H1 (cell line): ENCODE results near the gene ANXA3. TPM values are rescaled to one million over a fixed set of nuclear protein-coding genes. Genes with fewer than 3 reads are reported as not detected.

Experiments
- CTCF ChIA-PET: fragments of 300-600 bp; sonication (Branson Sonifier 250); formaldehyde crosslinking; loops from one replicate; lab custom pipeline; 2021; ENCODE audit not compliant: partially characterized antibody; lab: Charles Lee
- POLR2A ChIA-PET: fragments of 300-600 bp; sonication (Branson Sonifier 250); formaldehyde crosslinking; loops from one replicate; lab custom pipeline; 2021; ENCODE audit warnings: inconsistent platforms; ENCODE audit not compliant: partially characterized antibody; lab: Charles Lee
- DNase-seq, 2 experiments: peaks; one replicate each; pipeline versions ENCODE4 v3.0.0 to v3.0.0-alpha.2; 2010 to 2022; ENCODE audit warnings: low spot score in 2 of 2, low read depth in 1 of 2, mixed read lengths in 1 of 2
- FAIRE-seq: peaks from 2 replicates; lab custom pipeline; 2011; peaks lifted over from hg19 to GRCh38; lab: Jason Lieb, UNC
- H2AFZ ChIP-seq: 2 replicates; pipeline ENCODE4 v1.8.1; 2012; ENCODE audit warnings: low read length, inconsistent platforms
- H2AK5ac ChIP-seq: 2 replicates; pipeline ENCODE4 v1.6.1; 2013; ENCODE audit warnings: low read depth, low read length
- H2BK120ac ChIP-seq: replicated peaks from 2 replicates; pipeline ENCODE3; 2013; ENCODE audit warnings: low read depth, low read length, inconsistent platforms
- H2BK12ac ChIP-seq: 2 replicates; pipeline ENCODE4 v1.6.1; 2013; ENCODE audit warnings: low read depth, low read length
- H2BK15ac ChIP-seq: 2 replicates; pipeline ENCODE4 v1.6.1; 2013; ENCODE audit warnings: low read length
- H2BK20ac ChIP-seq: 2 replicates; pipeline ENCODE4 v1.6.1; 2013; ENCODE audit warnings: low read length
- H2BK5ac ChIP-seq: 2 replicates; pipeline ENCODE4 v1.6.1; 2013; ENCODE audit warnings: low read depth, low read length
- H3K14ac ChIP-seq: 2 replicates; pipeline ENCODE4 v1.6.1; 2013; ENCODE audit warnings: inconsistent platforms; ENCODE audit not compliant: insufficient read length
- H3K18ac ChIP-seq: 2 replicates; pipeline ENCODE4 v1.6.1; 2013; ENCODE audit warnings: low read length; ENCODE audit errors: extremely low read depth
- H3K23ac ChIP-seq: 2 replicates; pipeline ENCODE4 v1.6.1; 2013; ENCODE audit warnings: inconsistent platforms; ENCODE audit not compliant: insufficient read length
- H3K23me2 ChIP-seq: 2 replicates; pipeline ENCODE4 v1.6.1; 2013; ENCODE audit warnings: low read depth, low read length
- H3K27ac ChIP-seq: 2 replicates; pipeline ENCODE4 v1.6.1; 2011; ENCODE audit warnings: low read depth, low read length, inconsistent platforms
- H3K27me3 ChIP-seq, 4 experiments: replicated peaks in 1 of 4; 1 replicate in 1 of 4; 2 replicates in 3 of 4; pipeline versions ENCODE4 v1.6.1 to v1.8.1; 2011 to 2013; ENCODE audit warnings: low read length in 3 of 4, mild to moderate bottlenecking in 3 of 4, inconsistent platforms in 2 of 4, mixed read lengths in 2 of 4, moderate library complexity in 1 of 4; ENCODE audit not compliant: control insufficient read depth in 3 of 4, insufficient read depth in 3 of 4; ENCODE audit errors: extremely low read depth in 1 of 4
- H3K36me3 ChIP-seq, 4 experiments: 2 replicates each; pipeline versions ENCODE4 v1.6.1 to v1.8.1; 2011 to 2013; ENCODE audit warnings: mild to moderate bottlenecking in 4 of 4, low read length in 3 of 4, moderate library complexity in 2 of 4, control low read depth in 1 of 4, inconsistent platforms in 1 of 4; ENCODE audit not compliant: insufficient read depth in 4 of 4, control insufficient read depth in 2 of 4
- H3K4ac ChIP-seq: replicated peaks from 2 replicates; pipeline ENCODE3; 2013; ENCODE audit warnings: low read length, low read depth, mixed read lengths, inconsistent platforms; ENCODE audit not compliant: insufficient read length
- H3K4me1 ChIP-seq, 4 experiments: replicated peaks in 1 of 4; 1 replicate in 1 of 4; 2 replicates in 3 of 4; pipeline versions ENCODE4 v1.6.1 to v1.8.1; 2011 to 2013; ENCODE audit warnings: low read length in 3 of 4, inconsistent platforms in 2 of 4, mixed read lengths in 1 of 4; ENCODE audit not compliant: insufficient read depth in 4 of 4, control insufficient read depth in 3 of 4
- H3K4me2 ChIP-seq, 2 experiments: 2 replicates each; pipeline versions ENCODE4 v1.6.1 to v1.8.1; 2011 to 2013; ENCODE audit warnings: low read depth in 2 of 2, low read length in 2 of 2, control low read depth in 1 of 2, inconsistent platforms in 1 of 2, mild to moderate bottlenecking in 1 of 2; ENCODE audit not compliant: insufficient read depth in 1 of 2
- H3K4me3 ChIP-seq, 4 experiments: fragments of 200-600, 300-600 bp in 1 of 4; sonication (generic), shearing (Covaris generic), sonication (Bioruptor Twin) in 1 of 4; 2 replicates each; pipeline versions ENCODE4 v1.5.1 to v1.8.1; 2011 to 2016; ENCODE audit warnings: low read length in 4 of 4, low read depth in 3 of 4, control low read depth in 2 of 4, inconsistent platforms in 2 of 4, mild to moderate bottlenecking in 2 of 4, mixed read lengths in 1 of 4, moderate library complexity in 1 of 4; ENCODE audit not compliant: insufficient read depth in 2 of 4; ENCODE audit errors: extremely low read depth in 1 of 4
- H3K56ac ChIP-seq: replicated peaks from 2 replicates; pipeline ENCODE3; 2013; ENCODE audit warnings: low read depth, mild to moderate bottlenecking, mixed read lengths, low read length, inconsistent platforms; ENCODE audit not compliant: insufficient read length
- H3K79me1 ChIP-seq: 2 replicates; pipeline ENCODE4 v1.6.1; 2013; ENCODE audit warnings: low read depth, low read length, control low read depth
- H3K79me2 ChIP-seq, 2 experiments: 2 replicates each; pipeline versions ENCODE4 v1.6.1 to v1.8.1; 2012 to 2013; ENCODE audit warnings: low read length in 2 of 2, mild to moderate bottlenecking in 2 of 2, inconsistent platforms in 1 of 2; ENCODE audit not compliant: insufficient read depth in 2 of 2, control insufficient read depth in 1 of 2
- H3K9ac ChIP-seq, 4 experiments: replicated peaks in 1 of 4; 1 replicate in 1 of 4; 2 replicates in 3 of 4; pipeline versions ENCODE4 v1.6.1 to v1.8.1; 2011 to 2013; ENCODE audit warnings: low read depth in 3 of 4, low read length in 3 of 4, control low read depth in 2 of 4, mild to moderate bottlenecking in 2 of 4, moderate library complexity in 2 of 4, inconsistent platforms in 1 of 4; ENCODE audit errors: extremely low read depth in 1 of 4
- H3K9me3 ChIP-seq, 2 experiments: 2 replicates each; pipeline versions ENCODE4 v1.6.1 to v1.8.1; 2012 to 2013; ENCODE audit warnings: mild to moderate bottlenecking in 2 of 2, moderate library complexity in 2 of 2, control low read depth in 1 of 2, inconsistent platforms in 1 of 2, low read depth in 1 of 2, low read length in 1 of 2, mixed read lengths in 1 of 2; ENCODE audit not compliant: insufficient read depth in 2 of 2
- H4K20me1 ChIP-seq, 2 experiments: replicated peaks in 1 of 2; 2 replicates each; pipeline versions ENCODE3 to v1.8.1; 2011 to 2013; ENCODE audit warnings: inconsistent platforms in 2 of 2, low read length in 2 of 2, mild to moderate bottlenecking in 1 of 2; ENCODE audit not compliant: insufficient read depth in 2 of 2, control insufficient read depth in 1 of 2
- H4K5ac ChIP-seq: 2 replicates; pipeline ENCODE4 v1.6.1; 2013; ENCODE audit warnings: low read length, low read depth, mixed read lengths, inconsistent platforms; ENCODE audit not compliant: insufficient read length
- H4K8ac ChIP-seq: 2 replicates; pipeline ENCODE4 v1.8.0; 2013; ENCODE audit warnings: mild to moderate bottlenecking, moderate library complexity, low read length, inconsistent platforms; ENCODE audit not compliant: insufficient read depth; ENCODE audit errors: extremely low read depth
- H4K91ac ChIP-seq: replicated peaks from 2 replicates; pipeline ENCODE3; 2013; ENCODE audit warnings: low read length, mixed read lengths, inconsistent platforms; ENCODE audit not compliant: insufficient read length
- NRF1 ChIP-seq: IDR thresholded peaks from 2 replicates; pipeline ENCODE4 v1.6.1; 2011; ENCODE audit warnings: mild to moderate bottlenecking, low read depth, low read length, improper control_type of control experiment
- RAD21 ChIP-seq, 2 experiments: IDR thresholded peaks in 1 of 2; conservative IDR thresholded peaks in 1 of 2; 2 replicates each; pipeline ENCODE4 v1.6.1; 2011; ENCODE audit warnings: low read depth in 2 of 2, low read length in 2 of 2, improper control_type of control experiment in 1 of 2, inconsistent platforms in 1 of 2, mild to moderate bottlenecking in 1 of 2, moderate library complexity in 1 of 2
- SP1 ChIP-seq: IDR thresholded peaks from 2 replicates; pipeline ENCODE4 v1.6.1; 2011; ENCODE audit warnings: low read depth, low read length
- SUZ12 ChIP-seq: fragments of 200-600 bp; sonication (generic); IDR thresholded peaks from 2 replicates; pipeline ENCODE4 v1.6.1; 2012; ENCODE audit warnings: mild to moderate bottlenecking, inconsistent platforms, low read length, moderate library complexity, mixed read lengths
- WGBS, 2 experiments: shearing (Covaris generic) in 1 of 2; methylation state at CpG; one replicate each; pipeline versions ENCODE4 v1.1.6 to v1.1.7; 2013 to 2015; ENCODE audit warnings: low lambda C conversion rate in 2 of 2, mixed read lengths in 2 of 2, inconsistent platforms in 1 of 2, low coverage in 1 of 2, missing lambda C conversion rate in 1 of 2; ENCODE audit not compliant: insufficient replicate concordance in 2 of 2, insufficient coverage in 1 of 2, insufficient read length in 1 of 2; ENCODE audit errors: extremely low coverage in 1 of 2, missing lambda C conversion rate in 1 of 2; 5-methylcytosine and 5-hydroxymethylcytosine counted together
- polyA plus RNA-seq, 7 experiments: library from polyadenylated mRNA; depleted of rRNA in 3 of 7; stranded (reverse) in 5 of 7; unstranded in 2 of 7; fragments of >200 nt in 5 of 7; fragments of 200-250 nt in 2 of 7; gene quantifications; 1 replicate in 5 of 7; 2 replicates in 1 of 7; 4 replicates in 1 of 7; pipeline versions ENCODE4 v1.2.1 to v1.2.3, GENCODE V29; 2011 to 2013; ENCODE audit warnings: missing spikeins in 2 of 7, mixed read lengths in 2 of 7
- total RNA-seq: library from RNA; stranded (reverse); fragmentation: NEBNext Ultra II Directional; extraction: Animal tissue kit (Norgen Biotek cat#: 25700); gene quantifications from 2 replicates; pipeline ENCODE4 v1.2.1, GENCODE V29; 2021
- TF ChIP-seq, protein P1 (sequence below), 3 experiments: IDR thresholded peaks; 1 replicate in 2 of 3; 2 replicates in 1 of 3; pipeline versions ENCODE4 v1.5.1 to v1.6.1; 2011; ENCODE audit warnings: low read length in 3 of 3, mild to moderate bottlenecking in 3 of 3, inconsistent platforms in 2 of 3, low read depth in 1 of 3, moderate library complexity in 1 of 3; ENCODE audit not compliant: insufficient read depth in 1 of 3; ENCODE audit errors: control extremely low read depth in 1 of 3

ANXA3 gene
- total and polyA plus RNA-seq, 2 of the 8 experiments (the other 6 are each of a cell fraction or from before 2014, with no cell fraction given): 10.3 to 27.3 TPM

- Histone ChIP-seq H3K27me3 (no peaks in the 10 kb centered on the region), H3K36me3 (peaks cover 4 to 56% (median 30%) of the 10 kb centered on the region in 4 experiments), H3K9ac (no peak overlapping the region), H3K23me2 (no peaks in the 10 kb centered on the region), H3K56ac (no peak overlapping the region), H2BK20ac (no peak overlapping the region), H4K20me1 (no peaks in the 10 kb centered on the region), H3K4me3 (no peak overlapping the region), H3K79me1 (no peaks in the 10 kb centered on the region), H3K14ac (no peak overlapping the region), H3K4me2 (no peak overlapping the region), H2AFZ (no peak overlapping the region), H4K8ac (no peak overlapping the region), H3K27ac (no peak overlapping the region), H2BK120ac (no peak overlapping the region), H2AK5ac (no peak overlapping the region), H3K4ac (no peak overlapping the region), H3K18ac (no peak overlapping the region), H2BK12ac (no peak overlapping the region), H2BK5ac (no peak overlapping the region), H3K4me1 (no peaks in the 10 kb centered on the region), H3K9me3 (no peaks in the 10 kb centered on the region), H4K5ac (no peak overlapping the region), H3K23ac (no peak overlapping the region), H4K91ac (no peak overlapping the region), H2BK15ac (no peak overlapping the region), H3K79me2 (no peaks in the 10 kb centered on the region)
- TF ChIP-seq RAD21 (IDR thresholded peaks at IDR 0.05 in 1 of 2, conservative IDR thresholded peaks at IDR 0.05 in 1 of 2; ENCODE audit: low read depth in 2 of 2, low read length in 2 of 2): peak; percentile 67 to 68
- no peak for TF ChIP-seq NRF1
- TF ChIP-seq SUZ12: no peak
- TF ChIP-seq SP1: no peak
- TF ChIP-seq, protein P1, sequence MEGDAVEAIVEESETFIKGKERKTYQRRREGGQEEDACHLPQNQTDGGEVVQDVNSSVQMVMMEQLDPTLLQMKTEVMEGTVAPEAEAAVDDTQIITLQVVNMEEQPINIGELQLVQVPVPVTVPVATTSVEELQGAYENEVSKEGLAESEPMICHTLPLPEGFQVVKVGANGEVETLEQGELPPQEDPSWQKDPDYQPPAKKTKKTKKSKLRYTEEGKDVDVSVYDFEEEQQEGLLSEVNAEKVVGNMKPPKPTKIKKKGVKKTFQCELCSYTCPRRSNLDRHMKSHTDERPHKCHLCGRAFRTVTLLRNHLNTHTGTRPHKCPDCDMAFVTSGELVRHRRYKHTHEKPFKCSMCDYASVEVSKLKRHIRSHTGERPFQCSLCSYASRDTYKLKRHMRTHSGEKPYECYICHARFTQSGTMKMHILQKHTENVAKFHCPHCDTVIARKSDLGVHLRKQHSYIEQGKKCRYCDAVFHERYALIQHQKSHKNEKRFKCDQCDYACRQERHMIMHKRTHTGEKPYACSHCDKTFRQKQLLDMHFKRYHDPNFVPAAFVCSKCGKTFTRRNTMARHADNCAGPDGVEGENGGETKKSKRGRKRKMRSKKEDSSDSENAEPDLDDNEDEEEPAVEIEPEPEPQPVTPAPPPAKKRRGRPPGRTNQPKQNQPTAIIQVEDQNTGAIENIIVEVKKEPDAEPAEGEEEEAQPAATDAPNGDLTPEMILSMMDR (IDR thresholded peaks at IDR 0.05; ENCODE audit: control extremely low read depth in 1 of 3, insufficient read depth in 1 of 3, low read depth in 1 of 3, low read length in 3 of 3): peak in 2 of 3 experiments; percentile 42 to 43; a peak in 2 of 4 replicates
- DNase-seq: no peak
- 68% methylated on average over 3 of the region's 3 CpGs; no CpG with 5 or more reads in 1 of the 2 experiments for WGBS, 2 experiments
- ChIA-PET CTCF (interaction anchor here (0.9 to 2.2 kb wide), 9 partner anchors 8 to 458 kb away, joined by 3 to 10 read pairs (median 5); no protein-coding TSS in a partner anchor), POLR2A (no interaction called here)
- FAIRE-seq: peak; percentile 86
These were observed 34.4 kb upstream of the ANXA3 start for GRCh38 chr4:78517050-78517652.
